Activated CD8-positive, alpha-beta memory T cell treated with anti-CD3 and anti-CD28 coated beads, Interleukin-2, amount 50 U/mL, for 48 hours (primary cell): Measurements from ENCODE around the gene KDM1B.

Experiments
- DNase-seq: peaks from one replicate; pipeline ENCODE4 v3.0.0-alpha.2; 2020

KDM1B gene

DNA sequence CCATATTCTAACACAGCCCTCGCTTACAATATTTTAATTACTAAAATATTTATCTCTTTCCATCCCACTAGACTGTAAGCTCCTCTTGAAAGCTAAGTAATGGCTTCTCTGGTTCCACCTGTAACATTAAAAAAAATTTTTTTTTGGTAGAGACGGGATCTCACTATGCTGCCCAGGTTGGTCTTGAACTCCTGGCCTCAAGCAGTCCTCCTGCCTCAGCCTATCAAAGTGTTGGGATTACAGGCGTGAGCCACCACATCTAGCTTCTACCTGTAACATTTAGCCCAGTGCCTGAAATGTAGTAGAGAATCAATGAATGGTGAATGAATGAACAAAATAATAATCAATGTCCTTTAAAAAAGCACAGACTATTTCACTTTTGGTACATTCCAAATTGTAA, 80.3 kb downstream of the KDM1B start:
- no peak for DNase-seq

- DNase-seq = no peak
These were observed 81.9 kb downstream of the KDM1B start for GRCh38 chr6:18237167-18237566.

- no peak for DNase-seq
These were observed 85.0 kb downstream of the KDM1B start for GRCh38 chr6:18240230-18240629.

DNA sequence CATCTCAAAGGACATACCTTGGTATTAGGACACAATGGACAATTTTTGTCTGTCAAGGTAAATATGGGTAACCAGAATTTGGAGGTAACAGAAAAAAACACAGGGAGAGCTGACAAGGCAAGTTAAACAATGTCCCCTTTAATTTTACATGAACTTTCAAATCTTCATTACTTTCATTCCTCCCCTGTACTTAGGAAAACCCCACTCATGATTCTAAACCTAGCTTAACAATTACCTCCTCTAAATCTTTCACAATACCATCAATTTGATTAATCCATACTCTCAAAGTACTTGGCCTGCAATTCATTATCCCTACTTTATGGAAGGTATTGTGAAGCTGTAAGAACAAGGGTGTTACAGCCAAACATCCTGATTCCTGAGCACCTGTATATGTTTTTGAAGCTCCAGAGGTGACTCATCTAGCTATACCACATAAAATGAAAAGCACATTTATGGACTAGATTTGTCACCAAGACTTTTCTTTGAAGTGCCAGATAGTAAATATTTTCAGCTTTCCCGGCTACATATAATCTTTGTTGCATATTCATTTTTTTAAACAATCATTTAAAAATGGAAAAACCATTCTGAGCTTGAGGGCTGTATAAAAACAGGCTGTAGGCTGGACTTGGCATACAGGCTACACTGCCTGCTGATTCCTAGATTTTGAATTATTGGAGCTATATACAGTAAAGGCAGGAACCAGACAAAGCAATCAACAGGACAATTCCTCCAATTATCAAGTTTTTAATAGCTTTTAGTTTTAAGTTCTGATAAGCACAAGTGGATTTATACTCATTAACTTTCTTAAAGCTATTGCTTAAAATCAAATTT, 86.2 kb downstream of the KDM1B start:
- DNase-seq = no peak

GRCh38 chr6:18242062-18242851, 87.0 kb downstream of the KDM1B start:
- DNase-seq = no peak

DNA sequence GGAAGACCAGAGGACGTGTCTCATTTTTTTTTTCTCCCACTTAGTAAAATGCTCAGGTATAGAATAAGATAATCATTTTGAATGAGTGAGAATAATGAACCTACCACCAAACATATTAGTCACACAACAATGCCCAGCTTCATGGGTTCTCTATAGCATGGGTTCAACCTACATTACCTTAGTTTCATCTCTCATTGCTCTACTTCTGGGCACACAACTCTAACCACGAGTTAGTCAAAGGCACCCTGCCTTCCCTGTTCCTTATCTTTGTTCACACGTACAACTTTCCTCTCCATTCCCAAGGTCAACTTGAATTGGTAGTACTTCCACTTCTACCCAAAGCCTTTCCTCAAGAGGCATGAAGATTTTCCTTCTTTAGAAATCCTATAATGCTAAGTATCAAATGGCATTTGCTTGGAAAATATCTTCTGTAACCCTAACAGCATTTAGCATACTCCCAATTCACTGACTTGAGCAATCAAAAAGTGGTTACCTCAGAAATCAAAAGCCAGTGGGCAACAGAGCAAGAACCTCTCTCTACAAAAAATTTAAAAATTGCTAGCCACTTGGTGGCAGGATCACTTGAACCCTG, 88.2 kb downstream of the KDM1B start:
- no peak for DNase-seq

- DNase-seq = no peak
These were observed 89.0 kb downstream of the KDM1B start for GRCh38 chr6:18244251-18244650.

DNA sequence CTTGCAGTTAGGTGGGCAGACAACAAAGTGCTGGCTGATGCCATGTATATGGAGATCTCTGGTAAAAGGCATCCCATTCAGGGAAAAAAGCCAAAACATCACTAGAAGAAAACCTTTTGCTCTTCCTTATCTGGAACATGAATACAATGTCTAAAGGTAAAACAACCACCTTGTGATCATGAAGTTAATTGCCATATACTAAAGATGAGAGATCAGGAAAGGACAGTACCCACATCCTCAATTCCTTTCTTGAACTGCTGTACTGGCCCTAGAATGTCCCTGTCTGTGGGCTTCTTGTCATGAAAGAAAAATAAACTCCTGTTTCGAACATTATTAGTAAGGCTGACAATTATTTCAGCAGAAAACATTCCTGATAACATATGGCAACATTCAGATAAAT, 89.9 kb downstream of the KDM1B start:
- DNase-seq = no peak

- DNase-seq = no peak
These were observed 90.4 kb downstream of the KDM1B start for GRCh38 chr6:18245642-18246041.

- no peak for DNase-seq
These were observed 91.0 kb downstream of the KDM1B start for GRCh38 chr6:18246205-18246604.

GRCh38 chr6:18247002-18247401, 91.8 kb downstream of the KDM1B start:
- no peak for DNase-seq

- DNase-seq = no peak
These were observed 93.5 kb downstream of the KDM1B start for GRCh38 chr6:18248698-18249097.

GRCh38 chr6:18249271-18249670, 94.0 kb downstream of the KDM1B start:
- DNase-seq = no peak

DNA sequence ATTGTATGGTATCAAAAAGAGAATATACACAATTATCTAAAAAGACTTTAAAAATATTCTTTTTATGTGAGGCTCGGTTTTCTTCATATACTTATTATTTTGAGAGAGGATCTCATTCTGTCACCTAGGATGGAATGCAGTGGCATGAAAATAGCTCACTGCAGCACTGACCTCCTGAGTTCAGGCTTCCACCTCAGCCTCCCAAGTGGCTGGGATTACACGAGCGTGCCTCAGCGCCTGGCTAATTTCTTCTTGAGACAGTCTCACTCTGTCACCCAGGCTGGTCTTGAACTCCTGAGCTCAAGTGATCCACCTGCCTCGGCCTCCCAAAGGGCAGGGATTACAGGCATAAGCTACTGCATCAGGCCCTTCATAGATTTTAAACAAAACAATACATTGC, 98.4 kb downstream of the KDM1B start:
- DNase-seq = no peak

- DNase-seq = no peak
These were observed 99.6 kb downstream of the KDM1B start for GRCh38 chr6:18254793-18255192.

DNA sequence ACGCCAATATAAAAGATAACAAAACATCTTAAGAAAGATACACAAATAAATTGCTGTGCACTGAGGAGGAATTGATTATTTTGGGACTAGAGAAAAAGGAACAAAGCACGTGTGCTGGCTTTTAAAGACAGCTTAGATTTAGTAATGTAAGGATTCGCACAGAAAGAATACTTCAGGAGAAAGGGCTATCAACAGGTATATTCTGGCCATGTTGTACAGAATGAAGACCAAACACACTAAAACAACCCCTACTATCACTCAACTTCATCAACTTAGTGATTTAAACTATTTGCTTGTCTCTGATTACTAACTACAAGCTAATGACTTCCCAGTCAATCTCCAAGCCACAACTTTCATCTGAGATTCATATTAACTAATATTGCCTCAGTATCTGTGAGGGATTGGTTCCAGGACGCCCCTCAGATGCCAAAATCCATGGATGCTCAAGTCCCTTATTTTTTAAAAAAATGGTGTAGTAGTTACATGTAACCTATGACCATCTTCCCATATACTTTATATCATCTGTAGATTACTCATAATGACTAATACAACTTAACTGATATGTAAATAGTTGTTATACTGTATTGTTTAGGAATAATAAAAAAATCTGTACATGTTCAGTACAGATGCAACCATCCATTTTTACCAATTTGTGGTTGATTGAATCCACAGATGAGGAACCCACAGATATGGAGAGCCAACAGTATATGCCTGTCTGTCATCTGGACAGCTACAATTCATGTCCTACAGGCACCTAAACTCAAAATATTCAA, 104.6 kb downstream of the KDM1B start:
- DNase-seq = no peak

DNA sequence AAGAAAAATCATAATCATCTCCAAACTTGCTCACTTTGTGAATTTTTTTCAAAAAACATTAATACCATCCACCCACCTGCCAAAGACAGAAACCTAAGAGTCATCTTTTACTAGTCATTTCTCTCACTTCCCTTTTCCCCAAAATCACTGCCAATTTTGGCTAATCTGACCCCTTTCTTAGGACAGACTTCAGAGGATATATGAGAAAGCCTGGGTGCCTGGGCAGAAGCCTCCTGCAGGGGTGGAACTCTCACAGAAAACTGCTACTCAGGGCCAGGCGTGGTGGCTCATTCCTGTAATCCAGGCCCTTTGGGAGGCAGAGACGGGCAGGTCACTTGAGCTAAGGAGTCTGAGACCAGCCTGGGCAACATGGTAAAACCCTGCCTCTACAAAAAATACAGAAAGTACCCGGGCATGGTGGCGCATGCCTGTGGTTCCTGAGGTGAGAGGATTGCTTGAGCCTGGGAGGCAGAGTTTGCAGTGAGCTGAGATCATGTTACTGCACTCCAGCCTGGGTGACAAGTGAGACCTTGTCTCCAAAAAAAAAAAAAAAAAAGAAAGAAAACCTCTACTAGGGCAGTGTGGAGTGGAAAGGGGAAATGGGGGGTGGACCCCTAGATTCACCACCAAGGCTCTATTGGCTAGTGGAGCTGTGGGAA, 105.4 kb downstream of the KDM1B start:
- DNase-seq = no peak

DNA sequence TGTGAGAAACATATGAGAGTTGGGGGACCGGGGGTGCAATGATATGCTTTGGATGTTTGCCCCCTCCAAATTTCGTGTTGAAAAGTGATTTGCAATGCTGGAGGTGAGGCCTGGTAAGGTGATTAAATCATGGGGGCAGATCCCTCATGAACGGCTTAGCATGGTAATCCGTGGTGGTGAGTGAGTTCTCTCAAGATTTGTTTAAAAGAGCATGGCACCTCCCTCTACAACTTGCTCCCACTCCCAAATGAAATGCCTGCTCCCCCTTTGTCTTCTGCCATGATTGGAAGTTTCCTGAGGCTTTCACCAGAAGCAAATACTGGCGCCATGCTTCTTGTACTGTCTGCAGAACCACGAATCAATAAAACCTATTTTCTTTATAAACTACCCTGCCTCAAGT, 106.7 kb downstream of the KDM1B start:
- DNase-seq = no peak

- DNase-seq = no peak
These were observed 107.6 kb downstream of the KDM1B start for GRCh38 chr6:18262702-18263417.

DNA sequence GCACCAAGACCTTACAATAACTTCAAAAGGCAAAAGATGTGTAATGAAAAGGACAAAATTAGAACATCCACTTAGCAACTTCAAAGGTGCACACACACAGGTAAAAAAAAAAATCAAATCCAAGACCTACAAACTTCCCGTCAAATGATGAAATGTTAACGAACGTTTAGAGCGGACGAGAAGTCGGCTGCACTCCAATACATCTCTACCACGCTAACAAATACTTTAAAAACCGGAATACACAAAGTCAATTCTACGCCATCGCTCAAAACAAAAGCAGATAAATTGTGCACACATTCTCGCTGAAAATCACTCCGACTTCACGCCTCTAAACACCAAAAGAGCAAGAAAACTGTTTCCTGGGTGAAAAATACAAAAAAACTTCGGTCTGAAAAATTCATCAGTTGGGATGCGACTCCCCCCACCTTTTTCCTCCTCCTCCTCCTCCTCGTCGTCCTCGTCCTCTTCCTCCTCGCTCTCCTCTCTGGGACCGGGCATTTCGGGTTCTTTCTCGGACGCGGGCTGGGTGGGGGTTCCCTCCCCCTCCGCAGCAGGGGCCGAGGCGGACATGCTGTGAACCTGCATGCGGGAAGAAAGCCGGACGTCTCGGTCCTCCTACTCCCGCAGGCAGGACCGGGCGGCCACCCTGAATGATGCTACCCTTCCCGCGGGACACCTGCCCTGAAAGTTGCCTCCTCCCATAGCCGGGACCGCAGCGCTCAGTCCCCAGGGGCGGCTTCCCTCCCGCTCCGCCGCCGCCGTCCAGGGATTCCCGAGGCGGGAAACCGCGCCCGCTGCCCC, 108.4 kb downstream of the KDM1B start:
- peak; percentile 75 for DNase-seq
